Mesenchymal stem cell (in vitro differentiated cells and primary cell): ENCODE measurements around the gene WFDC9.
"Not testable (repeated sequence)": the region's sequence is repeated elsewhere in the genome, so short reads cannot be mapped to it uniquely, and the experiment has no call there.

Source experiments
- DNase-seq: peaks from one replicate; pipeline ENCODE4 v3.0.0-alpha.2; 2013
- H2AFZ ChIP-seq: one replicate; pipeline ENCODE4 v1.6.1; 2013; ENCODE audit warnings: low read depth, mild to moderate bottlenecking, control low read depth, inconsistent platforms, low read length, moderate library complexity
- H2AK5ac ChIP-seq: 2 replicates; pipeline ENCODE4 v1.6.1; 2013; ENCODE audit warnings: low read length, moderate library complexity, mild to moderate bottlenecking, inconsistent platforms; ENCODE audit not compliant: severe bottlenecking
- H2BK120ac ChIP-seq: one replicate; pipeline ENCODE4 v1.6.1; 2013; ENCODE audit warnings: low read depth, mild to moderate bottlenecking, inconsistent platforms, low read length, moderate library complexity
- H2BK12ac ChIP-seq, 2 experiments: one replicate each; pipeline ENCODE4 v1.6.1; 2013; ENCODE audit warnings: inconsistent platforms in 2 of 2, low read length in 2 of 2, mild to moderate bottlenecking in 2 of 2, moderate library complexity in 2 of 2, control low read depth in 1 of 2
- H2BK15ac ChIP-seq: one replicate; pipeline ENCODE4 v1.6.1; 2013; ENCODE audit warnings: mild to moderate bottlenecking, low read depth, inconsistent platforms; ENCODE audit not compliant: poor library complexity, severe bottlenecking
- H2BK5ac ChIP-seq: 2 replicates; pipeline ENCODE4 v1.6.1; 2013; ENCODE audit warnings: low read depth, mild to moderate bottlenecking, low read length, control low read depth, inconsistent platforms; ENCODE audit not compliant: poor library complexity, severe bottlenecking
- H3K14ac ChIP-seq, 2 experiments: one replicate each; pipeline ENCODE4 v1.6.1; 2013; ENCODE audit warnings: inconsistent platforms in 2 of 2, low read length in 2 of 2, control low read depth in 1 of 2, mild to moderate bottlenecking in 1 of 2, moderate library complexity in 1 of 2
- H3K18ac ChIP-seq, 2 experiments: one replicate each; pipeline ENCODE4 v1.6.1; 2013; ENCODE audit warnings: inconsistent platforms in 2 of 2, low read length in 2 of 2, control low read depth in 1 of 2, low read depth in 1 of 2, mild to moderate bottlenecking in 1 of 2
- H3K23ac ChIP-seq, 2 experiments: one replicate each; pipeline ENCODE4 v1.6.1; 2013; ENCODE audit warnings: inconsistent platforms in 2 of 2, low read length in 2 of 2, mild to moderate bottlenecking in 2 of 2, moderate library complexity in 2 of 2, control low read depth in 1 of 2
- H3K27ac ChIP-seq: 2 replicates; pipeline ENCODE4 v1.5.1; 2013; ENCODE audit warnings: mild to moderate bottlenecking, moderate library complexity, low read length, control low read depth, inconsistent platforms; ENCODE audit not compliant: poor library complexity, severe bottlenecking
- H3K27me3 ChIP-seq, 2 experiments: 2 replicates each; pipeline versions ENCODE4 v1.6.1 to v1.7.0; 2013; ENCODE audit warnings: low read length in 2 of 2, mild to moderate bottlenecking in 2 of 2, moderate library complexity in 2 of 2, control low read depth in 1 of 2, inconsistent platforms in 1 of 2; ENCODE audit not compliant: control insufficient read depth in 1 of 2, insufficient read depth in 1 of 2
- H3K36me3 ChIP-seq, 2 experiments: 2 replicates each; pipeline versions ENCODE4 v1.6.1 to v1.7.0; 2013; ENCODE audit warnings: low read length in 2 of 2, control low read depth in 1 of 2, inconsistent platforms in 1 of 2, low read depth in 1 of 2, mild to moderate bottlenecking in 1 of 2; ENCODE audit not compliant: insufficient read depth in 2 of 2, control insufficient read depth in 1 of 2
- H3K4ac ChIP-seq, 2 experiments: one replicate each; pipeline ENCODE4 v1.6.1; 2013; ENCODE audit warnings: inconsistent platforms in 2 of 2, low read length in 2 of 2, mild to moderate bottlenecking in 2 of 2, moderate library complexity in 2 of 2, control low read depth in 1 of 2, low read depth in 1 of 2
- H3K4me1 ChIP-seq: 2 replicates; pipeline ENCODE4 v1.6.1; 2013; ENCODE audit warnings: low read depth, low read length, control low read depth; ENCODE audit not compliant: control insufficient read depth, insufficient read depth
- H3K4me2 ChIP-seq: 2 replicates; pipeline ENCODE4 v1.6.1; 2013; ENCODE audit warnings: low read length, mild to moderate bottlenecking, inconsistent platforms; ENCODE audit not compliant: poor library complexity, severe bottlenecking
- H3K4me3 ChIP-seq, 2 experiments: 2 replicates each; pipeline versions ENCODE4 v1.5.1 to v1.7.0; 2013; ENCODE audit warnings: low read length in 2 of 2, mild to moderate bottlenecking in 2 of 2, control low read depth in 1 of 2, low read depth in 1 of 2; ENCODE audit not compliant: insufficient read depth in 1 of 2
- H3K79me1 ChIP-seq: replicated peaks from 2 replicates; pipeline ENCODE4 v1.6.1; 2013; ENCODE audit warnings: mild to moderate bottlenecking, control low read depth, low read length, inconsistent platforms; ENCODE audit not compliant: poor library complexity, severe bottlenecking
- H3K9ac ChIP-seq: 2 replicates; pipeline ENCODE4 v1.7.0; 2013; ENCODE audit warnings: mild to moderate bottlenecking, low read length, moderate library complexity
- H3K9me3 ChIP-seq: 2 replicates; pipeline ENCODE4 v1.7.0; 2013; ENCODE audit warnings: mild to moderate bottlenecking, low read length; ENCODE audit not compliant: control insufficient read depth
- H4K8ac ChIP-seq: one replicate; pipeline ENCODE4 v1.6.1; 2013; ENCODE audit warnings: inconsistent platforms, mild to moderate bottlenecking, low read length, moderate library complexity
- H4K91ac ChIP-seq: one replicate; pipeline ENCODE4 v1.6.1; 2013; ENCODE audit warnings: mild to moderate bottlenecking, low read length, inconsistent platforms
- WGBS: methylation state at CpG from one replicate; pipeline ENCODE4 v1.1.7; 2013; ENCODE audit warnings: mixed read lengths; 5-methylcytosine and 5-hydroxymethylcytosine counted together

WFDC9 gene

DNA sequence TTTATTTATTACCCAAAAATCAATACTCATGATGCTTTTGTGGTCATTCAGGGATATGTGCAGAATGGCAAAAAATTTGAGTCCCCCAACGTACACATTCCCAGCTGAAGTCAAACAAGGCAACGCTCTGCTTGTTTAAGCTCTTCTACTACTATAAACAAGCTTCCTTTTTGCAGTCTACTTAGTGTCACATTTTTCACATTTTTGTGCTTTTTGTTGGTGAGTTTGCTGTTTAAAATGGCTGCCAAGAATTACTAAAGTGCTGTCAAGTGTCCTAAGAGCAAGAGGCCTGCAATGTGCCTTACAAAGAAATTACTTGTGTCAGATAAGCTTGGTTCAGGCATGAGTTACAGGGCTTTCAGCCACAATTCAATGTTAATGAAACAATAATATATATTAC, 54.1 kb downstream of the WFDC9 start:
- Histone ChIP-seq H3K4me2 (no peak overlapping the region), H2BK5ac (no peak overlapping the region), H3K27ac (no peak overlapping the region), H3K27me3 (no peaks in the 10 kb centered on the region), H2AK5ac (no peak overlapping the region), H3K14ac (no peak overlapping the region), H3K79me1 (no peaks in the 10 kb centered on the region), H3K9ac (no peak overlapping the region), H2BK120ac (no peak overlapping the region), H4K8ac (no peak overlapping the region), H4K91ac (no peak overlapping the region), H3K23ac (no peak overlapping the region), H3K4me3 (no peak overlapping the region), H3K4ac (no peak overlapping the region), H2BK12ac (no peak overlapping the region), H3K4me1 (no peaks in the 10 kb centered on the region), H3K9me3 (peaks cover 4% of the 10 kb centered on the region), H2BK15ac (no peak overlapping the region), H3K36me3 (no peaks in the 10 kb centered on the region), H3K18ac (no peak overlapping the region), H2AFZ (no peak overlapping the region)
- WGBS: 6% methylated on average over 2 of the region's 2 CpGs
- peak; percentile 39 for DNase-seq

DNA sequence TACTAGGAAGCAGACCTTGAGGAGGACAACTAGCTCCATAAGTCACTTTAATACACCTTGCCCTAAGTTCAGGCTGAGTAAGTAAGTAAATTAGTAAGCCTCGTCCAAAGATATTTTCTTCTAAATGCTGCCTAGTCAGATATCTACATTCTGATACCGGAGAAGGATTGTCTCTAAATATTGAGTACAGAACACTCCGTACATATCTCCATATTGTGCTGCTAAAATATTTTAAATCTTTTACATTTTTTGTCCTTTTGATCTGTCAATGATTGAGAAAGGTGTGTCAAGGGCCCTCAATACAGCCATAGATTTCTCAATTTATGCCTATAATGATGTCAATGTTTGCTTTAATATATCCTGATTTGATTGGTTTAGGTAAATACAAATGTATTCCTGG, 55.2 kb downstream of the WFDC9 start:
- Histone ChIP-seq H3K4me2 (no peak overlapping the region), H3K4ac (no peak overlapping the region), H3K79me1 (no peaks in the 10 kb centered on the region), H3K9ac (no peak overlapping the region), H2BK12ac (no peak overlapping the region), H3K18ac (no peak overlapping the region), H3K23ac (no peak overlapping the region), H3K9me3 (peaks cover 4% of the 10 kb centered on the region), H3K14ac (no peak overlapping the region), H2BK120ac (no peak overlapping the region), H2BK5ac (no peak overlapping the region), H4K91ac (peak overlapping the region; percentile 3), H2AK5ac (no peak overlapping the region), H2AFZ (no peak overlapping the region), H4K8ac (no peak overlapping the region), H3K4me1 (no peaks in the 10 kb centered on the region), H3K4me3 (no peak overlapping the region), H3K27ac (no peak overlapping the region), H3K36me3 (no peaks in the 10 kb centered on the region), H2BK15ac (no peak overlapping the region), H3K27me3 (no peaks in the 10 kb centered on the region)
- DNase-seq: no peak
- WGBS: 92% methylated on average over 2 of the region's 3 CpGs

DNA sequence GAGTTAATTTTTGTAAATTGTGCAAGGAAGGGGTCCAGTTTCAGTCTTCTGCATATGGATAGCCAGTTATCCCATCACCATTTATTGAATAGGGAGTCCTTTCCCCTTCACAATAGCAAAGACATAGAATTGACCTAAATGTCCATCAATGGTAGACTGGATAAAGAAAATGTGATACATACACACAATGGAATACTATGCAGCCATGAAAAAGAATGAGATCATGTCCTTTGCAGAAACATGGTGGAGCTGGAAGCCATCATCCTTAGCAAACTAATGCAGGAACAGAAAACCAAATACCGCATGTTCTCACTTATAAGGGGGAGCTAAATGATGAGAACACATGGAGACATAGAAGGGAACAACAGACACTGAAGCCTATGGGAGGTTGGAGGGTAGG, 61.4 kb downstream of the WFDC9 start:
- H3K9me3 ChIP-seq, H3K79me1 ChIP-seq, H3K36me3 ChIP-seq, H2BK15ac ChIP-seq, H3K4ac ChIP-seq, H2BK5ac ChIP-seq, H2BK120ac ChIP-seq, H3K27me3 ChIP-seq, H2BK12ac ChIP-seq, H3K9ac ChIP-seq, H3K4me2 ChIP-seq, H3K27ac ChIP-seq, H2AFZ ChIP-seq, H4K91ac ChIP-seq, H4K8ac ChIP-seq, H3K18ac ChIP-seq, H3K4me3 ChIP-seq, H2AK5ac ChIP-seq, DNase-seq, H3K23ac ChIP-seq, H3K14ac ChIP-seq, H3K4me1 ChIP-seq: not testable (repeated sequence)
- 50% methylated on average over 1 of the region's 1 CpG for WGBS

DNA sequence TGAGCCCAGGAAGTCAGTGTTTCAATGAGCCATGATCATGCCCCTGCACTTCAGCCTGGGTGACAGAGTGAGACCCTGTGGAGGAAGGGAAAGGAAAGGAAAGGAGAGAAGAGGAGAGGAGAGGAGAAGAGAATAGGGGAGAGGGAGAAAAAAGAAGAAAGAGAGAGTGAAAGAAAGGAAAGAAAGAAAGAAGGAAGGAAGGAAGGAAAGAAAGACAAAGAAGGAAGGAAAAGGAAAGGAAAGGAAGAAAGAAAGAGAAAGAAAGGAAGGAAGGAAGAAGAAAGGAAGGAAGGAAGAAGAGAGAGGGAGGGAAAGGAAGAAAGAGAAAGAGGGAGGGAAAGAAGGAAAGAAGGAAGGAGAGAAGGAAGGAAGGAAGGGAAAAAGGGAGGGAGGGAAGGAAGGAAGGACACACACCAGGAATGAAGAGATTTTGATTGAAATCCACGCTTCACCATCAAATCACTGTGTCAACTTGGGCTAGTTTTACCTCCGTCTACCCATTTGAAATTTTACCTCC, 66.3 kb downstream of the WFDC9 start:
- H3K9me3 ChIP-seq: no peaks in the 10 kb centered on the region
- H3K79me1 ChIP-seq: no peaks in the 10 kb centered on the region
- H3K27ac ChIP-seq: no peak overlapping the region
- H2BK120ac ChIP-seq: no peak overlapping the region
- H3K9ac ChIP-seq: no peak overlapping the region
- no peaks in the 10 kb centered on the region for H3K36me3 ChIP-seq
- H3K18ac ChIP-seq: no peak overlapping the region
- no peak overlapping the region for H3K4me3 ChIP-seq
- WGBS: 50% methylated on average over 1 of the region's 2 CpGs
- H3K27me3 ChIP-seq: peaks cover 0 to 41% of the 10 kb centered on the region in 2 experiments
- no peak overlapping the region for H2BK12ac ChIP-seq
- no peak overlapping the region for H2BK5ac ChIP-seq
- no peak overlapping the region for H4K8ac ChIP-seq
- no peak overlapping the region for H3K4ac ChIP-seq
- no peaks in the 10 kb centered on the region for H3K4me1 ChIP-seq
- H3K23ac ChIP-seq: no peak overlapping the region
- H3K14ac ChIP-seq: no peak overlapping the region
- H2AK5ac ChIP-seq: no peak overlapping the region
- H3K4me2 ChIP-seq: no peak overlapping the region
- no peak overlapping the region for H2BK15ac ChIP-seq
- DNase-seq: no peak
- H2AFZ ChIP-seq: no peak overlapping the region
- H4K91ac ChIP-seq: no peak overlapping the region
